Measurements from ENCODE around the gene ZNF629.
A peak's percentile ranks its signal among the peaks of the same experiment; 100 is the strongest.

The ZNF629 gene

DNA sequence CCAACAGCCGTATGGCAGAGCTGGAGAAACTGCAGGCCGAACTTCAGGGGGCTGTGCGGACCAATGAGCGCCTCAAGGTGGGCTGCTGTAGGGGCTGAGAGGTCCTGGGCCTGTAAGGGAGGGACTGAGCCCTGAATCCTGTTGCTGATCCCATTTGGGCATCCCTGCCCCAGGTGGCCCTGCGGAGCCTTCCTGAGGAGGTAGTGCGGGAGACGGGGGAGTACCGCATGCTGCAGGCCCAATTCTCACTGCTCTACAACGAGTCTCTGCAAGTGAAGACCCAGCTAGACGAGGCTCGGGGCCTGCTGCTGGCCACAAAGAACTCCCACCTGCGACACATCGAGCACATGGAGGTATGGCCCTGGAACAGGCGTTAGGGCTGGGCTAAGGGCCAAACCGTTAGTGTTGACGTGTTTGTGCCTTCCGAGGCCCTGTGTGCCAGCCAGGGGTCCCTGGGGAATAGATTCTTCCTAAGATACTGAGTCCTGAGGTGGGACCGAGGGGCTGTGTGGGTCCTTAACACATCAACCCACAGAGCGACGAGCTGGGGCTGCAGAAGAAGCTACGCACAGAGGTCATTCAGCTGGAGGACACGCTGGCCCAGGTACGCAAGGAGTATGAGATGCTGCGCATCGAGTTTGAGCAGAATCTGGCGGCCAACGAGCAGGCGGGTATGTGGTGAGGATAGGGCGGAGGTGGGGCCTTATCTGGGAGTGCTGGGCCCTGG is 20.6 kb downstream of the ZNF629 start:
- peaks cover 51% of the 10 kb centered on the region for H3K36me3 Mint-ChIP-seq

DNA sequence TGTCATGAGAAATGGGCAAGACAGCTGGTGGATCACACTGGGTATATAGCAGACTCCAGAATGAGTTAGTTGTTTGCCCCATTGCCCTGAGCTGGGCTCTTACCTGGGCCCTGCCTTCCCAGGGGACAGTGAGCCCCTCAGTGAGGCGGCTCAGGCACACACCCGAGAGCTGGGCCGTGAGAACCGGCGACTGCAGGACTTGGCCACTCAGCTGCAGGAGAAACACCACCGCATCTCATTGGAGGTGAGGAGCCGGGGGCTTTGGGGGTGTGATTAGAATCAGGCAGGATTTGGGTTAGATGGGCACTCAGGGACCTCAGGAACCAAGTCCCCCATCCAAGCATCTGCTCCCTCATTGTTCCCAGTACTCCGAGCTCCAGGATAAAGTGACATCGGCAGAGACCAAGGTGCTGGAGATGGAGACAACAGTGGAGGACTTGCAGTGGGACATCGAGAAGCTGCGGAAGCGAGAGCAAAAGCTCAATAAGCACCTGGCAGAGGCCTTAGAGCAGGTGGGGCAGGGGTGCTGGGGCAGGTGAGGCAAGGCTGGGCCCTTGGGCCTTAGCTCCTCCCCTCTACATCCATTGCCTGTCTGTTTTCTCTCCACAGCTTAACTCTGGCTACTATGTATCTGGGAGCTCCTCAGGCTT is 22.1 kb downstream of the ZNF629 start:
- no peak overlapping the region for H3K4me3 Mint-ChIP-seq
- CTCF ChIA-PET: interaction anchor here (0.9 to 1.1 kb wide), 2 partner anchors 21 to 49 kb away, joined by 3 read pairs; no protein-coding TSS in a partner anchor
- H3K4me1 Mint-ChIP-seq: peaks cover 26% of the 10 kb centered on the region
- DNase-seq: no peak
- no peaks in the 10 kb centered on the region for H3K27me3 Mint-ChIP-seq
- H3K27ac Mint-ChIP-seq: no peak overlapping the region
- peaks cover 41% of the 10 kb centered on the region for H3K36me3 Mint-ChIP-seq
- no peaks in the 10 kb centered on the region for H3K9me3 Mint-ChIP-seq

More for the DNA sequence above, 20.6 kb downstream of the ZNF629 start:
- Mint-ChIP-seq H3K9me3 (no peaks in the 10 kb centered on the region), H3K27ac (no peak overlapping the region), H3K4me3 (no peak overlapping the region), H3K4me1 (peaks cover 16% of the 10 kb centered on the region), H3K27me3 (no peaks in the 10 kb centered on the region)
- no peak for DNase-seq
- CTCF ChIA-PET: no interaction called here

DNA sequence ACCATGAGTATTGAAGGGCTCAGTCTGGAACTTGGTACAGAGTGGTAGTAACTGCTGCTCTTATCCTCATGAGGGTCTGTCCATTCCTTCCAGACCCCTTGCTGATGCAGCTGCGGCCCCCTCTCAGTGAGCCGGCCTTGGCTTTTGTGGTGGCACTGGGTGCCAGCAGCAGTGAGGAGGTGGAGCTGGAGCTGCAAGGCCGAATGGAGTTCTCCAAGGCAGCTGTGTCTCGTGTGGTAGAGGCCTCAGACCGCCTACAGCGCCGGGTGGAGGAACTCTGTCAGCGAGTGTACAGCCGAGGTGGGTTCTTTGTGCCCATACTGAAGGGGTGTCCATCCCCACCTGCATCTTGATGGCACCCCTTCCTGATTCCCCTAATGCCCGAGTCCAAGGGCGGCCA is 22.9 kb downstream of the ZNF629 start:
- H3K27ac Mint-ChIP-seq: peak overlapping the region; percentile 16
- no peak for DNase-seq
- H3K9me3 Mint-ChIP-seq: no peaks in the 10 kb centered on the region
- H3K27me3 Mint-ChIP-seq: no peaks in the 10 kb centered on the region
- peaks cover 37% of the 10 kb centered on the region for H3K36me3 Mint-ChIP-seq
- H3K4me3 Mint-ChIP-seq: peak overlapping the region; percentile 64
- CTCF ChIA-PET: interaction anchor here (0.9 to 1.1 kb wide), 2 partner anchors 20 to 50 kb away, joined by 3 read pairs; no protein-coding TSS in a partner anchor
- peaks cover 26% of the 10 kb centered on the region for H3K4me1 Mint-ChIP-seq

DNA sequence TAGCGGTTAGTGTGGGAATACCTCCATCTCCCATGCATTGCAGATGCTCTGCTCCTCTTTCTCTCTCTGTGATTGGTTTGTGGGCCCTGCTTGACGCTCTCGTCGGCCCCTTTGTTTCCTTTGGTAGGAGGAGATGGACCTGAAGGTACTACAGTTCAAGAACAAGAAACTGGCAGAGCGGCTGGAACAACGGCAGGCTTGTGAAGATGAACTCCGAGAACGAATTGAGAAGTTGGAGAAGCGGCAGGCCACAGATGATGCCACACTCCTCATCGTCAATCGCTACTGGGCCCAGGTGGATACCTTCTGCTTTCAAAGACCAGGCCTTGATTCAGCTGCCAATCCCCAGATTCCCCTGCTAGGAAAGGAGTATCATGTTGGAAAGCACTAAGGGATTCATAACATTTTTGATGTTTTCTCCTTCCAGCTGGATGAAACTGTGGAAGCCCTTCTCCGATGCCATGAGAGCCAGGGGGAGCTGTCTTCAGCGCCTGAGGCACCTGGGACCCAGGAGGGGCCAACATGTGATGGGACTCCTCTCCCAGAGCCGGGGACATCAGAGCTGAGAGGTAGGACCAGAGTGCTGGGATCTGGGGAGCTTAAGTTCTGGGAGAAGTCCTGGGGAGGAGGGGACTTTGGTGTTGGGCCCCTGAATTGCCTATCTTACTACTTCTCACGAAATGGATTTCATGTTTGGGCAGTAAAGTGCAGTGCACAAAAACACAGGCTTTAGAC is 23.8 kb downstream of the ZNF629 start:
- Mint-ChIP-seq H3K36me3 (peaks cover 29% of the 10 kb centered on the region), H3K4me1 (peaks cover 26% of the 10 kb centered on the region), H3K27me3 (no peaks in the 10 kb centered on the region), H3K4me3 (peak overlapping the region; percentile 96), H3K27ac (peak overlapping the region; percentile 91), H3K9me3 (no peaks in the 10 kb centered on the region)
- DNase-seq: no peak
- CTCF ChIA-PET: no interaction called here

DNA sequence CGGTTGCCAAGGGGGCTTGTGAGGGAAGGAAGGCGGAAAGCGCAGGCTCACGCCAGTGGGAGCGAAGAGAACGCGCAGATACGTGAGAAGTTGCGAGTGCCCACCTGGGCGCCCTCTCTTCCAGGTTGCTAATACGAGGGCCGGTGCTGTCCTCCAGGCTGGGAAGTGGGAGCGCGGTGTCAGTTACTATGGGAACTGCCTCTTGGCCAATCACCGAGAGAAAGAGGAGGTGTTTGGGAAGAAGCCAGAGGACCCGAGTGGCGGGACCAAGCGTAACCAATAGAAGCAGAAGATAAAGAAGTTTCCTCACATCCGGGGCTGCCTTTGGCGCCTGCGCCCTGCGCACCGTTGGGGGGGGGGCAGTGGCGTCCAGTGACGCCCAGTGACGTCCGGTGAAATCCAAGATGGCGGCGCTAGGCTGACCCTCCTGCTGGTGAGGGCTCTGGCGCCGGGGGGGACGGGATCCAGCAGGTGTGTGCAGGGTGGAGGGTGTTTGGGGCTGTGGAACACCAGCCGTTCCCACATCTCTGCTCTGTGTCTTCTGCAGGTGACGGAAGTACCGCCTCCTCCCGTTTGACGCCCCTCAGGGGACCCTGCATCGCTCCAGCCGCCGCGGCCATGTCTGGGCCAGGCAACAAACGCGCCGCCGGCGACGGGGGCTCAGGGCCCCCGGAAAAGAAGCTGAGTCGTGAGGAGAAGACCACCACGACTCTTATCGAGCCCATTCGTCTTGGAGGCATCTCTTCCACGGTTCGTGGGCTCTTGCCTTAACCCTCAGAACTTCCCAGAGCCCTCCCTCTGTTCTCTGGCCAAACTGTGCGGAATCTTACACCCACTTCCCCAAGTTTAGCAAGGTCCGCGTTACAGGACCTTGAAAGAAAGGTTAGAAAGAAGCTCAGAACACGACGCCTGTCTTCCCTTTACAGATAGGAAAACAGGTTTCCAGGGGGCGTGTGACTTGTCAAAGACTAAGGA is 24.8 kb downstream of the ZNF629 start, which contains the start of the genes CFAP119 and RNF40:
Gene CFAP119 (minus strand): TSS at position 135 of the 975 bp plus-strand sequence. CDS start 314 bp downstream, outside the sequence.
Gene RNF40 (plus strand): TSS at position 395 of the 975 bp plus-strand sequence. CDS start 224 bp downstream, at position 619.
- peak within 1 kb of the TSS; percentile 96 for H3K4me3 Mint-ChIP-seq
- H3K4me1 Mint-ChIP-seq: peaks cover 26% of the 10 kb centered on the region
- peak within 1 kb of the TSS; percentile 91 for H3K27ac Mint-ChIP-seq
- H3K27me3 Mint-ChIP-seq: no peaks in the 10 kb centered on the region
- peak; percentile 95 for DNase-seq
- peaks cover 29% of the 10 kb centered on the region for H3K36me3 Mint-ChIP-seq
- CTCF ChIA-PET: no interaction called here
- no peaks in the 10 kb centered on the region for H3K9me3 Mint-ChIP-seq

DNA sequence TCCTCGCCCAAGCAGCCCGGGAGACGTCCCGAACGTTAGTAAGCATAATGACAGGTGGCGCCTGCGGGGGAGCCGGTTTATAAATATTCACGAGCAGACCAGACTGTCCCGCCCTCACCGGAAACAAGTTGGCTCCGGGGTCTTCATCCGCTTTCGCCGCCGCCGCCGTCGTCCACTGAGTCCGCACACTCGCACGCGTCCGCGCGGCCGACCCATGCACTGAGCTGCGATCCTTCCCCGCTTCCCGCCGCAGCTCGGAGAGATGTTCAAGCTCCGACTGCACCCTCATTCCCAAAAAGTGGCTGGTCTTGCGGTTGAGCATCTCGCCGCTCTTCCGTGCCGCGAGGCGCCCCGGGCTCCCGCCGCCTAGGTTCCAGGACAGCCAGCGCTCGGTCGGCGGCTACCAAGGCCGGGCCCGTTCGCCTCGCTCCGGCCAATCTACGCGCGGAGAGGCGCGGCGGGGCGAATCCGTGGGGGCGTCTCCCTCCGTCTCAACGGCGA is 25.5 kb downstream of the ZNF629 start:
- CTCF ChIA-PET: no interaction called here

DNA sequence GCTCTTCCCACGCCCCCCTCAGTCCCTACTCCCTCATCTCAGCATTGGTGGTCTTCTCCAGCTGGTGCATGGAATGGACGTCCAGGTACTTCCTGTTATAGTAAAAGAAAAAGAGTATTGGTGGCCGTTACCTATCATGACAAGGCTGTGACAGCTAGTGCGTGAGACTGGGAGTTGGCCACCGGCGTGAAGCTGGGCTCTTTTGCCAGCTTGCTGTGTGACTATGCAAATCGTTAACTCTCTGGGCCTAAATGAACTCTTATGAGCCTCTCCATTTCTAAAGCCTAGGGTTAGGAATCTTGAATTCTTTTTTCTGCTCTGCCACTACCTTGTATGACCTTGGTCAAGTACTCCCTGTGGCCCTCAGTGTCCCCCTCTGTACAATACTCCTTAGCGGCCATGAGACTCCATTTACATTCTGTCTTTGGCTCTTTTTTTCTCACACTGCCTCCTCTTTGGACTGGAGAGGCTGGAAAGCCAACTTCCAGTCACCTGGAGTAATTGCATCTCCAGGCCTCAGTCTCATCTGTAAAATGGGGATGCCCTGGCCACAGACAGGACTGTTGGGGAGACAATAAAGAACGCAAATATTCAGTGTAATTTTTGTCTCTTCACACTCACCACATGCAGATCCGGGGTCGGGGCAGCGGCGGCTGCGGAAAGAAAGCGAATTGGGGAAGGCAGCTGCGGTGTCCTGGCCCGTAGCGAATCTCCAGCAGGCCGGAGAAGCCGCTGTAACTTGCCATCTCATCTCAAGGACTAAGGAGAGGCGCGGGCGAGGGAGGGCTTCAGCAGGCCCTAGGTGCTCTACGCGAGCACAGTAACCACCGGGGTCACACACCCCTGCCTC is 26.2 kb downstream of the ZNF629 start:
- CTCF ChIA-PET: interaction anchor here (0.8 to 1.6 kb wide), 2 partner anchors 14 to 54 kb away, joined by 3 to 5 read pairs; no protein-coding TSS in a partner anchor
- Mint-ChIP-seq H3K36me3 (peaks cover 21% of the 10 kb centered on the region), H3K27ac (peak overlapping the region; percentile 52), H3K4me1 (peaks cover 26% of the 10 kb centered on the region), H3K4me3 (peak overlapping the region; percentile 96), H3K27me3 (no peaks in the 10 kb centered on the region), H3K9me3 (no peaks in the 10 kb centered on the region)
- no peak for DNase-seq

More for the DNA sequence above, 25.5 kb downstream of the ZNF629 start:
- no peaks in the 10 kb centered on the region for H3K9me3 Mint-ChIP-seq
- peak overlapping the region; percentile 96 for H3K4me3 Mint-ChIP-seq
- peak overlapping the region; percentile 52 for H3K27ac Mint-ChIP-seq
- H3K36me3 Mint-ChIP-seq: peaks cover 25% of the 10 kb centered on the region
- peaks cover 26% of the 10 kb centered on the region for H3K4me1 Mint-ChIP-seq
- DNase-seq: peak; percentile 72
- H3K27me3 Mint-ChIP-seq: no peaks in the 10 kb centered on the region

DNA sequence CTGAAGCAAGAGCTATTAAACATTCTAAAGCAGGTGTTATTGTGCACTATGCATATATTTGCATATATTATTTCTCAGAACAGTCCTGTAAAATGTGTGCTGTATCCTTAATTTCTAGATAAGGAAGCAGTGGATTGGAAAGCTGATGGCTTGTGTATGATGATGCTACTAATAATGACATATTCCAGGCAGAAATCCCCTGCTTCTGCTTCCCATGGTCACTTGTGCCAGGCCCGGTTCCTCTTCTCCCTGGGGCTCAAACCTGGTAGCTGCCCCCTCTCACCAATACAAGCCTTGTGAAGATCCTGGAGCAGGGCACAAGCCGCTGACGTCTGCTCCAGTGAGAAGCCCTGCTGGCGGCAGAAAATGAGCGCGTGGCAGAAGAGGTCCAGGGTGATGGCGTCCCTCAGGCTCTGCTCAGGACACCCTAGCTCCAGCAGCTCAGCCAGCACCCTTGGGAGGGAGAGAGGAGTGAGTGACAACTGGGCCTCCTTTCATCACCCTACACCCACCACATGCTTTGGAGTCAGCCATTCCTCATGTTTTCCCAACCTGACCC is 26.9 kb downstream of the ZNF629 start:
- no peak for DNase-seq
- H3K36me3 Mint-ChIP-seq: peaks cover 16% of the 10 kb centered on the region
- H3K27me3 Mint-ChIP-seq: no peaks in the 10 kb centered on the region
- no peak overlapping the region for H3K27ac Mint-ChIP-seq
- CTCF ChIA-PET: interaction anchor here (0.8 to 1.6 kb wide), 3 partner anchors 13 to 55 kb away, joined by 3 to 5 read pairs (median 3); no protein-coding TSS in a partner anchor
- H3K9me3 Mint-ChIP-seq: no peaks in the 10 kb centered on the region
- H3K4me3 Mint-ChIP-seq: peak overlapping the region; percentile 16
- peaks cover 26% of the 10 kb centered on the region for H3K4me1 Mint-ChIP-seq

DNA sequence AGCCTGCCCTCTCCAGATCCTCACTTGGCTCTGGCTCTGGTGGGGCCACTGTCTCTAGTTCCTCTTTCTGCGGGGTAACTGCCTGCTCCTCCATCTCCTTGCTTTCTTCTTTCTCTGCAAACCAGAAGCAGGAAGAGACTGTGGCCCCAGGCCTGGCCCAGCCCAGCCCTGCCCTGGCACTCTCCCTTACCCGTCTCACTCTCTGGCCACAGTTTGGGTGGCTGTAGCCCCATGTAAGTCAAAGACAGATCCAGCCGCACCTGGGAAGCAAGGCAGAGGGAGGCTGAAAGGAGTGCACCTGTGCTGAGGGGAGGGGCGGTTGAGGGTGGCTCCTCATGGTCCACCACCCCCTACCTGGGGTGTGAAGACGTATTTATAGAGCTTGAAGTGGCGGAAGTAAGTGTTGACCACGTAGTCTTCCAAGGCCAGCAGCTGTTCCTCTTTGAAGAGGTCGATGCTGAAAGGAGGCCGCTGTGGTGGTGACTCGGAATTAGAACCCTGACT is 28.0 kb downstream of the ZNF629 start:
- Mint-ChIP-seq H3K27ac (no peak overlapping the region), H3K4me1 (peaks cover 26% of the 10 kb centered on the region), H3K27me3 (no peaks in the 10 kb centered on the region), H3K4me3 (no peak overlapping the region), H3K9me3 (no peaks in the 10 kb centered on the region), H3K36me3 (peaks cover 15% of the 10 kb centered on the region)
- CTCF ChIA-PET: interaction anchor here (1.4 to 1.6 kb wide), 2 partner anchors 12 to 35 kb away, joined by 3 to 5 read pairs; no protein-coding TSS in a partner anchor
- no peak for DNase-seq

DNA sequence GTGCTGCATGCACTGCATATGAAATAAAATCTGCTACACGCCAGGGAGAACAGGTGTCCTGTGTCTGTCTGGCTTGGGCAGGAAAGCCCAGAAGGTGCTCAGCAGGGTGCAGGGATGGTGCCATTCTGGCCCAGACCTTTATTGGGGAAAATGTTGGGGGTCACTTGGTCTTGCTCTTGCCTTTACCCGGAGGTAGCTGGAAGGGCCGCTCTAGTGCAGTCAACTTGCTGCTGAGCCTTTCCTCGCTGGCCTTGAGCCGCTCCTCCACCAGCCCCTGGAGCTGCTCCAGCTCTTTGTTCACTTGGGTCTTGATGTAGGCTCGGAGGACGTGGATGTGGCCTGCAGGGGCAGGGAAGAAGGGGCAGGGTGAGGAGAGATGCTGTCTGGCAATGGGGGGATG is 29.7 kb downstream of the ZNF629 start:
- Mint-ChIP-seq H3K27ac (no peak overlapping the region), H3K4me1 (peaks cover 10% of the 10 kb centered on the region), H3K4me3 (no peak overlapping the region), H3K9me3 (no peaks in the 10 kb centered on the region), H3K27me3 (no peaks in the 10 kb centered on the region), H3K36me3 (peaks cover 12% of the 10 kb centered on the region)
- no peak for DNase-seq
- CTCF ChIA-PET: interaction anchor here (0.6 to 1.3 kb wide), 2 partner anchors 20 to 217 kb away, joined by 3 read pairs; no protein-coding TSS in a partner anchor

DNA sequence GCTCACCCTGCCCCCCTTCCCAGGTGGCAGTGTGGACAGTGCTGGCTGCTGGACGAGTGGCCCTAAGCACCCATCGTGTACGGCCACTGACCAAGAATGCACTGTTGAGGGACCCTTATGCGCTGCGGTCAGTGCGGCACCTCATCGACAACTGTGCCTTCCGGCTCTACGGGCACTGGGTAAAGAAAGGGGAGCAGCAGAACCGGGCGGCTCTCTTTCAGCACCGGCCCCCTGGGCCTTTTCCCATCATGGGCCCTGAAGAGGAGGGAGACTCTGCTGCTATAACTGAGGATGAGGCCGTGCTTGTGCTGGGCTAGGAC is 30.3 kb downstream of the ZNF629 start:
- DNase-seq: no peak
- peaks cover 10% of the 10 kb centered on the region for H3K4me1 Mint-ChIP-seq
- peaks cover 12% of the 10 kb centered on the region for H3K36me3 Mint-ChIP-seq
- H3K27me3 Mint-ChIP-seq: no peaks in the 10 kb centered on the region
- CTCF ChIA-PET: interaction anchor here (0.6 kb wide), 1 partner anchor 217 kb away, joined by 3 read pairs; no protein-coding TSS in a partner anchor
- H3K27ac Mint-ChIP-seq: no peak overlapping the region
- H3K9me3 Mint-ChIP-seq: no peaks in the 10 kb centered on the region
- H3K4me3 Mint-ChIP-seq: no peak overlapping the region
